Fibroblast of lung (primary cell): ENCODE results near the gene CABLES1.

Experiments used
- EZH2 ChIP-seq: IDR thresholded peaks from 2 replicates; pipeline ENCODE4 v1.5.1; 2012; ENCODE audit warnings: low read length, control low read depth, mild to moderate bottlenecking; ENCODE audit errors: missing control alignments
- TF ChIP-seq, protein P1 (sequence below), 2 donors: IDR thresholded peaks in 1 of 2; conservative IDR thresholded peaks in 1 of 2; 1 replicate in 1 of 2; 2 replicates in 1 of 2; pipeline ENCODE4 v1.5.1; 2011 to 2012; ENCODE audit warnings: low read length in 2 of 2, control low read depth in 1 of 2, inconsistent platforms in 1 of 2, low read depth in 1 of 2, mild to moderate bottlenecking in 1 of 2

DNA sequence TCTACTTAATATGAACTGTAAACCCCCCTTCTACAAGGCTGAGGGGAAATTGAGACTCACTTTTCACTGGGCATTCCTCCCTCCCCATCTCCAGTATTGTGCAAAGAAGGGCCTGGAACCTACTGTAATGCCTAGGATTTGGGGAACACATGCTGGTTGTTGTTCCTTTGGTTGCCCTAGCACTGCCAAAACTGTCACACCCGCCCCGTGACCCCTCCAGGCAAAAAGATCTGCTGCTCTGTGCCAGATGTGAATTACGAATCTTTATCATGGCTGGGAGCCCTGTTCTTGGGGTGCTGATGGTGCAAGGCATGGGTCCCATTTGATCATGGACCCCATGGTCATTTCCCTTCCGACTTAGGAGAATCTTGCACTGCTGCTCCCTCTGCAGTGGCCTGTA lies 95.4 kb downstream of the CABLES1 start:
- TF ChIP-seq, protein P1, sequence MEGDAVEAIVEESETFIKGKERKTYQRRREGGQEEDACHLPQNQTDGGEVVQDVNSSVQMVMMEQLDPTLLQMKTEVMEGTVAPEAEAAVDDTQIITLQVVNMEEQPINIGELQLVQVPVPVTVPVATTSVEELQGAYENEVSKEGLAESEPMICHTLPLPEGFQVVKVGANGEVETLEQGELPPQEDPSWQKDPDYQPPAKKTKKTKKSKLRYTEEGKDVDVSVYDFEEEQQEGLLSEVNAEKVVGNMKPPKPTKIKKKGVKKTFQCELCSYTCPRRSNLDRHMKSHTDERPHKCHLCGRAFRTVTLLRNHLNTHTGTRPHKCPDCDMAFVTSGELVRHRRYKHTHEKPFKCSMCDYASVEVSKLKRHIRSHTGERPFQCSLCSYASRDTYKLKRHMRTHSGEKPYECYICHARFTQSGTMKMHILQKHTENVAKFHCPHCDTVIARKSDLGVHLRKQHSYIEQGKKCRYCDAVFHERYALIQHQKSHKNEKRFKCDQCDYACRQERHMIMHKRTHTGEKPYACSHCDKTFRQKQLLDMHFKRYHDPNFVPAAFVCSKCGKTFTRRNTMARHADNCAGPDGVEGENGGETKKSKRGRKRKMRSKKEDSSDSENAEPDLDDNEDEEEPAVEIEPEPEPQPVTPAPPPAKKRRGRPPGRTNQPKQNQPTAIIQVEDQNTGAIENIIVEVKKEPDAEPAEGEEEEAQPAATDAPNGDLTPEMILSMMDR (conservative IDR thresholded peaks at IDR 0.05 in 1 of 2, IDR thresholded peaks at IDR 0.05 in 1 of 2; ENCODE audit: low read depth in 1 of 2, low read length in 2 of 2): no peak
- no peak for TF ChIP-seq EZH2
